HG03469 (cell line): ENCODE data around the gene OXSR1.

Experiments used
- ATAC-seq: cut with Tn5 transposase; IDR thresholded peaks from one replicate; pipeline ENCODE4 v1.9.1; 2021; ENCODE audit warnings: mild to moderate bottlenecking, moderate library complexity, moderate number of reproducible peaks; ENCODE audit not compliant: unreplicated experiment

The OXSR1 gene

GRCh38 chr3:38297947-38298711, 132.8 kb downstream of the OXSR1 start:
- no peak for ATAC-seq
